ENCODE data around the gene ANKRD13A.
"Not testable (repeated sequence)": the region's sequence is repeated elsewhere in the genome, so short reads cannot be mapped to it uniquely, and the experiment has no call there.

ANKRD13A gene

GRCh38 chr12:110046451-110047187 lies 47.4 kb downstream of the ANKRD13A start:
- no peak overlapping the region for H3K27ac Mint-ChIP-seq
- peaks cover 35% of the 10 kb centered on the region for H3K4me1 Mint-ChIP-seq
- ATAC-seq (no peak), DNase-seq (ENCODE audit: low spot score in 2 of 2) (no peak)
- H3K4me3 Mint-ChIP-seq: peak overlapping the region; percentile 93
- no peaks in the 10 kb centered on the region for H3K9me3 Mint-ChIP-seq
- peaks cover 41% of the 10 kb centered on the region for H3K36me3 Mint-ChIP-seq

- Mint-ChIP-seq H3K4me1 (peaks cover 33% of the 10 kb centered on the region), H3K9me3 (no peaks in the 10 kb centered on the region), H3K36me3 (peaks cover 33% of the 10 kb centered on the region), H3K4me3 (peak overlapping the region; percentile 93), H3K27ac (peak overlapping the region; percentile 94)
- DNase-seq (ENCODE audit: low spot score in 2 of 2) (no peak), ATAC-seq (no peak)
Measured at GRCh38 chr12:110047297-110047940, 48.2 kb downstream of the ANKRD13A start.

- ATAC-seq (peak; percentile 100), DNase-seq (ENCODE audit: low spot score in 2 of 2) (peak; percentile 70 to 92)
- Mint-ChIP-seq H3K9me3 (no peaks in the 10 kb centered on the region), H3K4me3 (peak within 1 kb of the TSS; percentile 93), H3K36me3 (peaks cover 23% of the 10 kb centered on the region), H3K27ac (peak within 1 kb of the TSS; percentile 94), H3K4me1 (peaks cover 23% of the 10 kb centered on the region)
Measured at GRCh38 chr12:110048242-110049027, 49.2 kb downstream of the ANKRD13A start, which contains the start of gene C12orf76. TSS of gene C12orf76 (minus strand) at chr12:110048522. CDS start at chr12:110048495, 27 bp downstream.

GRCh38 chr12:110049034-110049433 lies 49.8 kb downstream of the ANKRD13A start:
- not testable (repeated sequence) for ATAC-seq; H3K9me3 Mint-ChIP-seq; DNase-seq (ENCODE audit: low spot score in 2 of 2)
- Mint-ChIP-seq H3K4me1 (peaks cover 22% of the 10 kb centered on the region), H3K27ac (peak overlapping the region; percentile 94), H3K4me3 (peak overlapping the region; percentile 93), H3K36me3 (peaks cover 17% of the 10 kb centered on the region)

GRCh38 chr12:110049666-110050065 lies 50.4 kb downstream of the ANKRD13A start:
- not testable (repeated sequence) for DNase-seq (ENCODE audit: low spot score in 2 of 2); H3K9me3 Mint-ChIP-seq; ATAC-seq
- peak overlapping the region; percentile 94 for H3K27ac Mint-ChIP-seq
- H3K36me3 Mint-ChIP-seq: peaks cover 13% of the 10 kb centered on the region
- H3K4me1 Mint-ChIP-seq: peaks cover 24% of the 10 kb centered on the region
- peak overlapping the region; percentile 93 for H3K4me3 Mint-ChIP-seq

- ATAC-seq: no peak
- Mint-ChIP-seq H3K36me3 (peaks cover 6% of the 10 kb centered on the region), H3K9me3 (no peaks in the 10 kb centered on the region), H3K27ac (no peak overlapping the region), H3K4me3 (no peak overlapping the region), H3K4me1 (peaks cover 35% of the 10 kb centered on the region)
- no peak for DNase-seq (ENCODE audit: low spot score in 2 of 2)
Measured at GRCh38 chr12:110050927-110051326, 51.7 kb downstream of the ANKRD13A start.

GRCh38 chr12:110055375-110056352 lies 56.4 kb downstream of the ANKRD13A start:
- Mint-ChIP-seq H3K4me1 (peaks cover 38% of the 10 kb centered on the region), H3K27ac (peak overlapping the region; percentile 71)
- H3K4me3 Mint-ChIP-seq; H3K9me3 Mint-ChIP-seq; DNase-seq (ENCODE audit: low spot score in 2 of 2); H3K36me3 Mint-ChIP-seq: not testable (repeated sequence)
- ATAC-seq: peak; percentile 77

GRCh38 chr12:110056643-110057042 lies 57.4 kb downstream of the ANKRD13A start:
- peak overlapping the region; percentile 71 for H3K27ac Mint-ChIP-seq
- H3K9me3 Mint-ChIP-seq; H3K36me3 Mint-ChIP-seq; H3K4me3 Mint-ChIP-seq; ATAC-seq; DNase-seq (ENCODE audit: low spot score in 2 of 2): not testable (repeated sequence)
- H3K4me1 Mint-ChIP-seq: peaks cover 46% of the 10 kb centered on the region

- ATAC-seq (no peak), DNase-seq (ENCODE audit: low spot score in 2 of 2) (no peak)
- Mint-ChIP-seq H3K4me3 (no peak overlapping the region), H3K36me3 (no peaks in the 10 kb centered on the region), H3K27ac (no peak overlapping the region), H3K4me1 (peaks cover 46% of the 10 kb centered on the region), H3K9me3 (no peaks in the 10 kb centered on the region)
Measured at GRCh38 chr12:110058875-110059615, 59.8 kb downstream of the ANKRD13A start.

- Mint-ChIP-seq H3K4me3 (no peak overlapping the region), H3K36me3 (no peaks in the 10 kb centered on the region), H3K27ac (no peak overlapping the region), H3K4me1 (peaks cover 45% of the 10 kb centered on the region), H3K9me3 (no peaks in the 10 kb centered on the region)
- ATAC-seq (no peak), DNase-seq (ENCODE audit: low spot score in 2 of 2) (no peak)
Measured at GRCh38 chr12:110059651-110060000, 60.4 kb downstream of the ANKRD13A start.

GRCh38 chr12:110062241-110062640 lies 63.0 kb downstream of the ANKRD13A start:
- Mint-ChIP-seq H3K27ac (no peak overlapping the region), H3K4me3 (no peak overlapping the region), H3K4me1 (peaks cover 33% of the 10 kb centered on the region), H3K9me3 (no peaks in the 10 kb centered on the region), H3K36me3 (no peaks in the 10 kb centered on the region)
- ATAC-seq (no peak), DNase-seq (ENCODE audit: low spot score in 2 of 2) (no peak)

- H3K4me1 Mint-ChIP-seq: peaks cover 20% of the 10 kb centered on the region
- DNase-seq (ENCODE audit: low spot score in 2 of 2) (no peak), ATAC-seq (peak; percentile 90)
- H3K27ac Mint-ChIP-seq: peak overlapping the region; percentile 13
- H3K36me3 Mint-ChIP-seq: no peaks in the 10 kb centered on the region
- no peaks in the 10 kb centered on the region for H3K9me3 Mint-ChIP-seq
- no peak overlapping the region for H3K4me3 Mint-ChIP-seq
Measured at GRCh38 chr12:110065540-110065939, 66.3 kb downstream of the ANKRD13A start.

GRCh38 chr12:110067531-110067930 lies 68.3 kb downstream of the ANKRD13A start:
- Mint-ChIP-seq H3K27ac (no peak overlapping the region), H3K9me3 (no peaks in the 10 kb centered on the region)
- no peak for ATAC-seq

GRCh38 chr12:110068115-110068514 lies 68.9 kb downstream of the ANKRD13A start:
- H3K27ac Mint-ChIP-seq; H3K4me3 Mint-ChIP-seq; ATAC-seq; H3K36me3 Mint-ChIP-seq; DNase-seq (ENCODE audit: low spot score in 2 of 2); H3K9me3 Mint-ChIP-seq: not testable (repeated sequence)
- H3K4me1 Mint-ChIP-seq: peaks cover 16% of the 10 kb centered on the region

More at GRCh38 chr12:110067531-110067930, 68.3 kb downstream of the ANKRD13A start:
- no peak overlapping the region for H3K4me3 Mint-ChIP-seq
- no peaks in the 10 kb centered on the region for H3K36me3 Mint-ChIP-seq
- no peak for DNase-seq (ENCODE audit: low spot score in 2 of 2)
- H3K4me1 Mint-ChIP-seq: peaks cover 10% of the 10 kb centered on the region
